ENCODE results near the gene CEP76.
"Not testable (repeated sequence)": the region's sequence is repeated elsewhere in the genome, so short reads cannot be mapped to it uniquely, and the experiment has no call there.

CEP76 gene

DNA sequence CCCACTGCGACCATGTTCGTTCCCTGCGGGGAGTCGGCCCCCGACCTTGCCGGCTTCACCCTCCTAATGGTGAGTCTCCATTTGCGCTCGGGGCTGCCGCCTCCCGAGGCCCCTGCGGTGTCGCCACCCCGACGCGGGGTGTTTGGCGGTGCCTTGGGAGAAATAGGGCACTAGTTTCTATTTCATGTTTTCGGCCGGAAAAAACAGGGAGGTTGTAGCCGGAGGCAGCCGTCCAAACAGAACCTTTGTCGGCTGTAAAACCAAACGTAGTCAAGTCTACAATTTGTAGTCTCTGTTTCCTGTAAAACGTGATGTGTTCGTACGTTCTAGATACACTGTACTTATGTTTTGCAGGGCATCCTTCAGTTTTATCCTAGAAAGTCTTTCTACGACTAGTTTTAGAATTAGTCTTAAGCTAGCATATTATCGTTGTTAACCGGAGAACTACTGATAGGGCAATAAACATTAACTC is 609 bp upstream of the CEP76 start:
- no peak for DNase-seq

DNA sequence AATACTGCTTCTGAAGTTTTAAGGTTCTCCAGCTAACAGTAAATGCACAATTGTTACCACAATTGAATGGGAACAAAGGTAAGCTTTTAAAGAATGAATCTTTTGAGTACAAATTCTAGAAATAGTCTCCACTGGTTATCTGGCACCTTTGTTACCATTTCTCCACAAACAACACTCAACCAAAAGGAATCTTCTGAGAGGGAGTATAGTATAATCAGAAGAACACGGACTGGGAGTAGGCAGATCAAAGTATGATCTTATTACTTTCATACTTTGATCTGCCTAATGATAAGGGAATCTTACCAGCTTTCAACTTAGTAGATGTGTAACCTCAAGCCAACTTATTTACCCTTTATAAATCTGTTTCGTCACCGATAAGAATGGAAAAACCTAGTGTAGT is 1.4 kb downstream of the CEP76 start:
- no peak for DNase-seq

DNA sequence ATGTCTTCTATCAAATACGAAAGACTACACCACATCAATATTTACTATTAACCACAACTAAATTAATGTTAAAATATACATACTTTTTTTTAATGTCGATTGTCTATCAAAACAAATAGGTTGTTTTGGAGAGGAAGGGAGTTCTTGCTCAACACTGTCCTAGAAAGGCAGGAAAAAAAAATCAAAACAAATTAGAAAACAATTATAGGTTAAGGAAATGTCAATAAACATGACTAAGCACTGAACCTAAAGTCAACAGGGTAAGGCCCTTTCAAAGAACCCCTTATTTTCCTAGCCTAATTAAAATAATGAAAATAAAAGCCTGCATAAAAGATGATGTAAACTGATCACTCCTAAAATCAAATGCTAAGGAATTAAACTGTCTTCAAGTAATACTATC is 2.8 kb downstream of the CEP76 start:
- no peak for DNase-seq

DNA sequence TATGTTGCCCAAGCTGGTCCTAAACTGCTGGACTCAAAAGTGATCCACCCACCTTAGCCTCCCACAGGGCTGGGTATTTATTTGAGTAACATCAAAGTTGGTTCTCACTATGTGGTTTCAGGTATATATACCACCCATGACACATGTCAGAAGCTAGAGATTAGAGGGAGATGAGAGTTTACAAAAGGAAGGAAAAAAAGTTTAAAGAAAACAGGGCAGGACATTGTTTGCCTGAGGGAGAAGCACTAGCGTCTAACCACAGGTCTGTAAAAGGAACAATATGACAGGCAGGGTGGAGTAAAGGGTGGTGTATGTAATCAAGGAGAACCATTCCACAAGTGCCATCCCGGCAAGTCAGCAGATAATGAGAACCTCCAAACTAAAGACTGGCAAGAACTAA is 8.5 kb downstream of the CEP76 start:
- DNase-seq: no peak

DNA sequence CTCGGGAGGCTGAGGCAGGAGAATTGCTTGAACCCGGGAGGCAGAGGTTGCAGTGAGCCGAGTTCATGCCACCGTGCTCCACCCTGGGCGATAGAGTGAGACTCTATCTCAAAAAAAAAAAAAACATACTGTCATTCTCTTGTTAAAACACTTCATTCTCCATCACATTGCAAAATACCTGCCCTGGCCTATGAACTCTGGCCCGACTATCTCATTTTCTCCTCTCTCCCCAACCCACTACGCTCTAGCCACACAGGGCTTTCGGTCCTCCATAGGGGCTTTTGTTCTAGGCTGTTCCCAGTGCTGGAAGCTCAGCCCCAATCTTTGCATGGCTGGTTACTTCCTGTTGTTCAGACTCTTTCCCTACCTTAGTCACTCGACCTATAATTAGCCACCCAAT is 10.3 kb downstream of the CEP76 start:
- DNase-seq: no peak

DNA sequence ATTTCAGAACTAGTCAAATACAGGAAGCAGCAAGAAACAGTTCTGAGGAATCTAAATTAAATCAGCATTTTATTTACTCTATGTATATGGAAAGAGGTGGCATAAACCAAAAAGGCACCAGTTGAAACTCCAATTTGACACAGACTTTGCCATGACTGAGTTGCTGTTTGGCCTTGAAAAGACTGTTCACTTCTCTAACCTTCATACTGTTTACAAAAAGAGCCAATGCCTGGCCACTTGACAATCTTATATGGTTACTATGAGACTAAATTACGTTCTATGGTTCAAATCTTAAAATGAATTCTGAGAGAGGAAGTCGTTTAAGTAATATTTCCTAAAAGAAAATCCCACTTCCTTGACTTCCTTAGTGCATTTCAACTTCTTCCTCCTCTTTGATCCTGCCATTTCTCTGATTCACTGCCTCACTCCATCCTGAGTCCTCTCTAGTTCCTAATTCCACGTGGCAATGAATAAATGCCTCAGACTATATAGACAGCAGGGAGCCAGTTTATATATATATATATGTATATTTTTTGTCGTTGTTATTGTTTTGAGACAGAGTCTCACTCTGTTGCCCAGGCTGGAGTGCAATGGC is 13.2 kb downstream of the CEP76 start:
- no peak for DNase-seq

DNA sequence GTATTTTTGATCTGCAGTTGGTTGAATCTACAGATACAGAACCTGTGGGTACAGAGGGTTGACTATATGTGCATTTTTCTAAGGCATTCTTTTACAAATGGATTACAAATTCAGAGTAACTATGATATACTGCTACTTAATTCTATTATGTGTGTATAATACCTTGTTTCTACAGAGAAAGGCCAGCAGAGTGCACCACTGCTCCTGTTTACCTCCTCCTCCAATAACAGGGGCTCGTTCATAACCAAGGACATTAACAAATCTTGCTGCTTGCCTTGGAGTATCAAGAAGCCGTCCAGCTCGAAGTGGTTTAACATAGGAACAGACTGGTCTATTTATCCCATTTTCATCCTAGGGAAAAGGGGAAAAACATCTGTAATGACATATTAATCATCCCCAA is 16.4 kb downstream of the CEP76 start:
- DNase-seq: no peak

DNA sequence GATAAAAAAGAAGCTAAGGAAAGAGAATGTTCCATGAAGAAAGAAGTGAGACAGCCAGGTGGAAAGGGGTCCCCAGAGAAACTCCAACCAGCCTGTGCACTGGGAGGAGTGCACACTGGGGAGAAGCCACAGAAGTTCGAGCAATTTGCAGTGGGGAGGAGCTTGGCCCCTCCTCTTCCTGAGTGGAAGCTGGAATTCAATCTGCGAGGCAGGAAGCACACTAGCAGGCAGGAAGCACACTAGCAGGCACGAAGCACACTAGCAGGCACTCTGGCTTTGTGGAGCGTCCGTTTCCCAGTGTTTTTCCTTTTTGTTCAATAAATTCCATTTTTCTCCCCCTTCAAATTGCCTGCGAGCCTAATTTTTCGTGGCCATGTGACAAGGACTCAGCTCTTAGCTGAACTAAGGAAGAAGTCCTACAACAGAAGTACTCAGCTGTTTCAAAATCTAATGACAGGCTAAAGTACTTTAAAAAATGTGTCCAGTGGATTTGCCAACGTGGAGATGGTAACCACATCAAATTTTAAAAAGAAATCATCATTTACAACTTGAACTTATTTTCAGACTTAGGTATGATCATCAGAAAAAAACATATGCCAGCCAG is 23.2 kb downstream of the CEP76 start:
- DNase-seq: peak; percentile 70

DNA sequence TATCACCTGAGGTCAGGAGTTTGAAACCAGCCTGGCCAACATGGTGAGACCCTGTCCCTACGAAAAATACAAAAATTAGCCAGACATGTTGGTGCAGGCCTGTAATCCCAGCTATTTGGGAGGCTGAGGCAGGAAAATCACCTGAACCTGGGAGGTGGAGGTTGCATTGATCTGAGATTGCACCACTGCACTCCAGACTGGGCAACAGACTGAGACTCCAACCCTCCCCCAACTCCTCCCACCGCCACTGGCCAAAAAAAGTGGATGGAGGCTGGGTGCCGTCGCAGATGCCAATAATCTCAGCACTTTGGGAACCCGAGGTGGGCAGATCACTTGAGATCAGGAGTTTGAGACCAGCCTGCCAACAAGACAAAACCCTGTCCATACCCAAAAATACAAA is 34.5 kb downstream of the CEP76 start:
- no peak for DNase-seq

DNA sequence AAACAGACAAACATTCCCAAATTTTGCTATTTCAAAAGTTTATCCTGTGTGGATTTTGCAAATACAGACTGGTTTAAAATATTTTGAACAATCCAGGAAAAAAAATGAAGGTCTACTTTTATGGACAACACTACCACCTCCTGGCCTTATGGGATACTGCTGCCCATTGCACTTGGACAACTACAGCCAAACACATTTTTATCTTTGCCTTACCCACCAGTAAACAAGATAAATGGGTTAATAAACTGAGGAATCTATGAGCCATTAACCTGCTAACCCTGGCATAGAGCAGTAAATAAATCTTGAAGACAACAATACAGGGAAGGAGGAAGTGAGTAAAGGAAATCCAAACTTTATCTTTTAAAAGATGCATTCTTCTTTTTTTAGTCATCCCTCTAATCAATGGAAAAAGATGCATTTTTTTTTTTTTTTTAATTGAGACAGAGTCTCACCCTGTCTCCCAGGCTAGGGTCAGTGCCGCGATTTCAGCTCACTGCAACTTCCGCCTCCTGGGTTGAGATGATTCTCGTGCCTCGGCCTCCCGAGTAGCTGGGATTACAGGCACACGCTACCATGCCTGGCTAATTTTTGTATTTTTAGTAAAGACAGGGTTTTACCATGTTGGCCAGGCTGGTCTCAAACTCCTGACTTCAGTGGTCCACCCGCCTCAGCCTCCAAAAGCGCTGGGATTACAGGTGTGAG is 42.5 kb downstream of the CEP76 start:
- DNase-seq: peak; percentile 48

DNA sequence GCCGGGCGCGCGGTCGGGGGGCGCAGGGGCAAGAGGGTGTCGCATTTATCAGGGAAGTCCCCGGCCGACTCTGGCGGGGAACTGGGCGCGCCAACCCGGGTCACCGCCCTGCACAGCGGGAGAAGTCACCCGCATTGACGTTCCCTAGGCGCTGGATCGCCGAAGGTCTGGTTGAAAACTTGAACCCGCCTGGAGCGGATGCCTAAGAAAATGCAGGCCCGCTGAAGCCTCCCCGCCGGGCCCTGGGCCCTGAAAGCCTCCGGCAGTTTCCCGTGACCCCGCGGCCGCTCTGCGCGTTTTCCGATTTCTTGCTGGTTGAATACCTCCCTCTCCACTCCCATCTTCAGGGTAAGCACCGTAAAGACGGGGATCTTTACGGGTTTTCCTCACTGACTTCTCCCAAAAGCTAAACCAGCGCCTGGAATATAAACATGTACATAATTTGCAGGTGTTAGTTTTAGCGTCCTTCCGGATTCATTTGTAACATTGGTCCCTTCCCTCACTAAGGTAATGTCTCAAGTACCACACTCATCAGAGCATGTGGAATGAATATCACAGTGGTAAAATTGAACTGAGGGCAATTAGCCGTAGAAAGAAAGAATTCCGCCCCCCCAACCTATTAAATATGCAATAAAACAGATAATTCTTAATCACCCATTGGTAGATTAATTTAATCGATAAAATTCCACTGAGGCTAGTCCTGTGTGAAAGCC is 43.9 kb downstream of the CEP76 start:
- DNase-seq: peak; percentile 42

DNA sequence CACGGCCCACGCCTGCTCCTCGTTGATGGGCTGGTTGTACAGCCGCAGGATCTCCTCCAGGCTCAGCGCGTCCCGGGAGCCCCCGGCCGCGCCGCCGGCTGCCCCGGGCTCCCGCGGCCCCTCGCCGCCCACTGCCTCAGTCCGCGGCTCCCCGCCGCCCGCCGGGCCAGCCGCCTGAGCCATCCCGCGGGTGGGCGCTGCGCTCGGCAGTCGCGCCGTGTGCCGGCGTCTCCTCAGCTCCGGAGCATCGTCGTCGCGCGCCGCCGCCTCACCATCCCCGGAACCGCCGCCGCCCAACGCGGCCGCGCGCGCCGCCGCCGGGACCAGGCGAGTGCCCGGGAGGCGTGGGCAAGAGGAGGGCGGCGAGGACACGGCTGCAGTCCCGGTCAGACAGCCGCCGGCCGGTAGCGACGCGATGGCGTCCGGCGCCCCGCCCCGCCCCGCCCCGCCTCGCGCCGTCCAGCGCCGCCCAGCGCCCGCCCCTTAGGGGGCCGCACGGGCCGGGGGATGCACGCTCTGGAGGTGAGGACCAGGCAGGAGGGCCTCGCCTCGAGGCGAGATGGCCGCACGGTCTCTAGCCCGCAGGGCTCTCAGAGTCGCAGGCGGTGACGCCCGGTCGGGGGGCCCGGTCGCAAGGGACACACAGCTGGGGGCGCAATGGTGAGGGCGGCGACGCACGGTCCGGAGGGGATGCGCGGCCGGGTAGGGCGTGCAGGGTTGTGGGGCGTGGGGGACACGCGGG is 44.7 kb downstream of the CEP76 start, which contains the start of gene SPIRE1:
Gene SPIRE1 (minus strand): TSS at position 424 of the 742 bp plus-strand sequence. CDS start 241 bp downstream, at position 183.
- peak; percentile 82 for DNase-seq

DNA sequence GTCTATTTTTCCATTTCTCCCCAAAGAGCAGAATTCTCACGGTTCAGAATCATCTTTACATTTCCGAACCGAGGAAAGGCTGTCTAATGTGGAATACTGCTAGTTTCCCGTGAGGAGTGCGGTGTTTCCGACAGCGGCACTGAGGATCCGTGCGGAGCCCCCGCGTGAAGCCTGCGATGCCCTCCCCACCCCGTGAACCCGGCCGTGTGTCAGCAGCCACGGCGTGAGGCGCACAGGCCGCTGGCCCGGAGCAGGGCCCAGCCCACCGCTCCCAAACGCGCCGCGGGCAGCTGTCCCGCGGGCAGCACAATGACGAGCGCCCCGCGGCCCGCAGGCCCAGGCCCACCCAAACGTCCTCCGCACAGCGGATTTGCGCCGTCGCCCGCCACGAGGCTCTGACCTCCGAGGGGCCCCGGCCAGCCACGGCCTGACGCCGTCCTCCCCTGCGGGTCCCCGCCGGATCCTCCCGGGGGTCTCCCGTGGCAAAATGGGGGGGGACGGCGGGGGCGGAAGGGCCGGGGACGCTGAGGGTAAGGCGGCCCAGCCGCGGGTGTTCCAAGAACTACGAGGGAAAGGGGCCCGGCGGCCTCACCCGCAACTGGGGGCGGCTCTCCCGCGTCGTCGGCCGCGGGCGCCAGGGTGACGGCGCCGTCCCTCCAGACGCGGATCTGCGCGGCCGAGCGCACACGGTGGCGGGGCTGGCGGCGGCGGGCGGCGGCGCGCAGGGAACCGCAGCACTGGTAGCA is 45.4 kb downstream of the CEP76 start:
- DNase-seq: peak; percentile 65

DNA sequence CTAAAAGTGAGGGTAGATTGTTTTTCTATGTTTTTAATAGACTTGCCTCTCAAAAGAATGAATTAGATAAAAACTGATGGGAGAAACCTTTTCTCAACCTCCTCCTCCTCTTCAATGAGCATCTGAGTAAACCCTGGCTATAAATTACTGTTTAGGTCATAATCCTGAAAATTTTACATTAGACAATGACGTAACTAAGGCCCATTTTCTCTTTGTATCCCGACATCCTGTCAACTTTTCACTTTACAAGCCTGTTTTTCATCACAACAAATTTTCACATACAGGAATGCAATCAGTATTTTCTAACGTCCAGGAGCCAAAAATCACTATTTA is 46.0 kb downstream of the CEP76 start:
- no peak for DNase-seq

DNA sequence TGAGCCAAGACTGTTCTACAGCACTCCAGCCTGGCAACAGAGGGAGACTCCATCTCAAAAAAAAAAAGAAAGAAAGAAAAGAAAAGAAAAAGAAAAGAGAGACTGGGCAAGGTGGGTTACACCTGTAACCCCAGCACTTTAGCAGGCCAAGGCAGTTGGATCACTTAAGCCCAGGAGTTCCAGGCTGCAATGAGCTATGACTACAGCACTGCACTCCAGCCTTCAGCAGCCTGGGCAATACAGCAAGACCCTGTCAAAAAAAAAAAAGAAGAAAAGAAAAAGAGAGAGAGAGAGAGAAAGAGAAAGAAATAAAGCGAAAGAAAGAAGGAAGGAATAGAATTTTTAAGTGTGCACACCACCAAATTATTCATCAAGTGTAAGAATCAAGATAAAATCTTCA is 47.6 kb downstream of the CEP76 start:
- DNase-seq: no peak

DNA sequence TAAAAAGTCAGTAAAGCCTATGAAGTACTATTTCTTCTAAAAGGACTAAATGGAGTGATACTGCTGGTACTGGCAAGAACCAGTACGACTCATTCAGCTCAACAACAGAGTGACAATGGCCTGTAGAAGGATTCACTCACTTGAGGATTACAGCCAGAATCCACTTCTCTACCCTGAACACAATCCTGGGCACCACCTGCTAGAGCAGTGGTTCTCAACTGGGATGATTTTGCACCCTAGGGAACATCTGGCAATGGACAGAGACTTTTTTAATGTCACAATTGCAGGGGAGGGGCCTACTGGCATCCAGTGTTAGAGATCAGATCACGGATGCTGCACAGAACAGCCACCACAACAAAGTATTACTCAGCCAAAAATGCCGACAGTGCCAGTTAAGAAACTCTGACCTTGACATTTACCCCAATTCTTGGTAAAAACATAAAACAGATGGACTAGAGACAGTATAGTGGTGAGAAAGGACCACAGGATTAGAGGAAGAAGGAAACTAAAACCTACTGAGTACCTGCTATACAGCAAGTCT is 49.6 kb downstream of the CEP76 start:
- DNase-seq: no peak

DNA sequence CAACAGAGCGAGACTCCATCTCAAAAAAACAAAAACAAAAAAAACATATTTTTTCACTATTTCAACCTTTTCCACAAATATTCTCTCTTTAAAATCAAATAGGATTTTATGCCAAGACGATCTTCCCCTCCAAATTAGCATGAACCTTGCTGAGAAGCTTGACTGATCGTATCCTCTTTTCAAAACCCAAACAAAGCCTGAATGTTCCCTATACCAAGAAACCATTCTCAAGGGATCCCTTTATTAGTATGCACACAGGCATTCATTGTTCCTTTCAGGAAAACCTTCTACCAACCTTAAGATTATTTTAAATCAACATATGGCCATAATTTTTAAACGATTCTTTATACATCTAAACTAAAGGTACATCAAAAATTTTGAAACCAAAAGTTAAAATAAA is 50.9 kb downstream of the CEP76 start:
- no peak for DNase-seq

DNA sequence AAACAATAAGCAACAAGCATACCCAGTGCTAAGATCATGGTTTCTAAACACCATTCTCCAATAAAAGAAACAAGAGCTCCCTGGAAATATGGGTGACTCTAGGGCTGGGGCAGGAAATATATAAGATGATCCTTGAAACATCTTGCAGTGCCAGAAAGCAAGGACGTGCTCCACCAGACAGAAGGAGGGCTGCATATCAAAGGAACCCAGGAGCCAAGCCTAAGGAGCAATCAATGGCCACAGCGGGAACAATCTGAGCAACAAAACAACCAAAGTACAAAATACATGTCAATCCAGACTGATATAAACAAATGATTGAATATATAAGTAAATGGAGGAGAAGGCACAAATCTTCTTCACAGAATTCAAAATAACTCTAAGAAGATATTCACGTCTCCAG is 54.8 kb downstream of the CEP76 start:
- no peak for DNase-seq

DNA sequence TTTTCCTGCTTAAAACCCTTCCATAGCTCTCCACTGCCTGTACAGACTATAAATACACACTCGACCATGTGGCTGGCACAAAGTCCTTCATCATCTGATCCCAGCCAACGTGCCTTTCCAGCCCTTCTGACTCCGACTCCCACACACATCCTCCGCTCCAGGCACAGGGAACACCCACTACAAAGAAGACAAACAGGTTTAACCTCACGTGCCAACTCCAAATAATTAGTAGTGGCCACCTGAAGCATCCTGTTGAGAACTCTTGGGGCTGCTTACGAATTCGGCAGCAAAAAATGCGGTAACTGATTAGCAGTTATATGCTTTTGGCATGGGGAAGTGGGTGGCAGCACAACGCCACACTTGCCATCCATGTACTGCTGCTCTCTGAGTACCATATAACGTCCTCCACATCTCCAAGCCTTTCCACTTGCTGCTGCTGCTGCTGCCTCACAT is 56.7 kb downstream of the CEP76 start:
- peak; percentile 39 for DNase-seq

DNA sequence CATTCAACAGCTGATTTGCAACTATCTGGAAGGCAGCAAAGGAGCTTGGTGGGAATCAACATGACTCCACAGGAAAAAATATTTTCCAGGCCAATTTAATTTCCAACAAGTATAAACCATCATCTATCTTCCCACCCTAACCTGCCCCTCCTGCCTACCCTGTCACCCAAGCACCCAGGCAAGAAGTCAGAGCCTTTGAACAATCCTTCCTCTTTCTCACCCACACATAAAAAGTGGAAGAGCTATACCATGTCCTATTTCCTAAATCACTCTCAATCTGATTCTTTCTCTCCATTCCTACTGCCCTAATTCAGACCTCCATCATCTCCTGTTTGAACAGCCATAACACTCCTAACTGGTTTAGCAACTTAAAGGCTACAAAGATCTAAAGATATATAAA is 57.3 kb downstream of the CEP76 start:
- DNase-seq: no peak

DNA sequence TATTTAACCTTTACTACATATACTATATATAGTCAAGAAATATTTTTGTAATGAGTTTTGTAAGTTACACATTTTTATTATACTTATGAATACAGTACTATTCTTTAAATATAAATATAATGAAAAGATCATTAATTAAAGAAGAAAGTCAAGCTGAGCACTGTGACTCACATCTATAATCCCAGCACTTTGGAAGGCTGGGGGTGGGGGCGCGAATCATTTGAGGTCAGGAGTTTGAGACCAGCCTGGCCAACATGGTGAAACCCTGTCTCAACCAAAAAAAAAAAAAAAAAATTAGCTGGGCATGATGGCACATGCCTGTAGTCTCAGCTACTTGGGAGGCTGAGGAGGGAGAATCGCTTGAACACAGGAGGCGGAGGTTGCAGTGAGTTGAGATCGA is 58.8 kb downstream of the CEP76 start:
- not testable (repeated sequence) for DNase-seq

DNA sequence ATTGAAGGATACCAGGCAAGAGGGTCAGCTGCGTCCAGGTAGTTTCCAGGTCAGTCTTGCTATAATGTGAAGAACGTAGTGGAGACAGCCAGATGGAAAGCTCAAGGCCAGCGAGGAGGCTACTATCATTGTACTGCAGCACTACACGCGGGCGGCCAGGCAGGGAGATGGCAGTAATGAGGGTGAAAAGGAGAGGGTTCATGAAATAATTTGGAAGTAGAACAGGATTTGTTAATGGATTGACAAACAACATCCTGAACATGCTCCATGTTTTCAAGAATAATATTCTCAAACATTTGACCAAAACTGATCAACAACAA is 61.7 kb downstream of the CEP76 start:
- no peak for DNase-seq

Data from right hindlimb (tissue), 1 donor.